ENCODE measurements around the gene NPB.

GRCh38 chr17:81921537-81921862, 19.5 kb downstream of the NPB start:
- TF ChIP-seq, protein P1, sequence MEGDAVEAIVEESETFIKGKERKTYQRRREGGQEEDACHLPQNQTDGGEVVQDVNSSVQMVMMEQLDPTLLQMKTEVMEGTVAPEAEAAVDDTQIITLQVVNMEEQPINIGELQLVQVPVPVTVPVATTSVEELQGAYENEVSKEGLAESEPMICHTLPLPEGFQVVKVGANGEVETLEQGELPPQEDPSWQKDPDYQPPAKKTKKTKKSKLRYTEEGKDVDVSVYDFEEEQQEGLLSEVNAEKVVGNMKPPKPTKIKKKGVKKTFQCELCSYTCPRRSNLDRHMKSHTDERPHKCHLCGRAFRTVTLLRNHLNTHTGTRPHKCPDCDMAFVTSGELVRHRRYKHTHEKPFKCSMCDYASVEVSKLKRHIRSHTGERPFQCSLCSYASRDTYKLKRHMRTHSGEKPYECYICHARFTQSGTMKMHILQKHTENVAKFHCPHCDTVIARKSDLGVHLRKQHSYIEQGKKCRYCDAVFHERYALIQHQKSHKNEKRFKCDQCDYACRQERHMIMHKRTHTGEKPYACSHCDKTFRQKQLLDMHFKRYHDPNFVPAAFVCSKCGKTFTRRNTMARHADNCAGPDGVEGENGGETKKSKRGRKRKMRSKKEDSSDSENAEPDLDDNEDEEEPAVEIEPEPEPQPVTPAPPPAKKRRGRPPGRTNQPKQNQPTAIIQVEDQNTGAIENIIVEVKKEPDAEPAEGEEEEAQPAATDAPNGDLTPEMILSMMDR (IDR thresholded peaks at IDR 0.05) = no peak
- TF ChIP-seq, protein P2, sequence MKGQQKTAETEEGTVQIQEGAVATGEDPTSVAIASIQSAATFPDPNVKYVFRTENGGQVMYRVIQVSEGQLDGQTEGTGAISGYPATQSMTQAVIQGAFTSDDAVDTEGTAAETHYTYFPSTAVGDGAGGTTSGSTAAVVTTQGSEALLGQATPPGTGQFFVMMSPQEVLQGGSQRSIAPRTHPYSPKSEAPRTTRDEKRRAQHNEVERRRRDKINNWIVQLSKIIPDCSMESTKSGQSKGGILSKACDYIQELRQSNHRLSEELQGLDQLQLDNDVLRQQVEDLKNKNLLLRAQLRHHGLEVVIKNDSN (IDR thresholded peaks at IDR 0.05; ENCODE audit: borderline replicate concordance, low read depth) = no peak
- TF ChIP-seq RAD21 (IDR thresholded peaks at IDR 0.05; ENCODE audit: low read length) = no peak
- no peak for TF ChIP-seq EP300 (IDR thresholded peaks at IDR 0.05; ENCODE audit: borderline replicate concordance in 1 of 2, low read depth in 1 of 2, low read length in 1 of 2)
- no peak for TF ChIP-seq POLR2AphosphoS5 (IDR thresholded peaks at IDR 0.05; ENCODE audit: low read depth, low read length)
- TF ChIP-seq REST (IDR thresholded peaks at IDR 0.05; ENCODE audit: low read depth, low read length) = no peak
- no peak for TF ChIP-seq FOXM1 (IDR thresholded peaks at IDR 0.05; ENCODE audit: low read depth)
- TF ChIP-seq FOSL2 (IDR thresholded peaks at IDR 0.05; ENCODE audit: borderline replicate concordance, low read depth) = no peak
- TF ChIP-seq TCF12 (IDR thresholded peaks at IDR 0.05) = no peak
- TF ChIP-seq NFIC (IDR thresholded peaks at IDR 0.05; ENCODE audit: borderline replicate concordance) = no peak
- no peak for TF ChIP-seq MAX (IDR thresholded peaks at IDR 0.05; ENCODE audit: low read depth)
